H1 (cell line): ENCODE data around the gene INAFM2. TPM values are rescaled to one million over a fixed set of nuclear protein-coding genes. Genes with fewer than 3 reads are reported as not detected.
A peak's percentile ranks its signal among the peaks of the same experiment; 100 is the strongest.

Experiments
- CTCF ChIA-PET: fragments of 300-600 bp; sonication (Branson Sonifier 250); formaldehyde crosslinking; loops from one replicate; lab custom pipeline; 2021; ENCODE audit not compliant: partially characterized antibody; lab: Charles Lee
- POLR2A ChIA-PET: fragments of 300-600 bp; sonication (Branson Sonifier 250); formaldehyde crosslinking; loops from one replicate; lab custom pipeline; 2021; ENCODE audit warnings: inconsistent platforms; ENCODE audit not compliant: partially characterized antibody; lab: Charles Lee
- DNase-seq, 2 experiments: peaks; one replicate each; pipeline versions ENCODE4 v3.0.0 to v3.0.0-alpha.2; 2010 to 2022; ENCODE audit warnings: low spot score in 2 of 2, low read depth in 1 of 2, mixed read lengths in 1 of 2
- FAIRE-seq: peaks from 2 replicates; lab custom pipeline; 2011; peaks lifted over from hg19 to GRCh38; lab: Jason Lieb, UNC
- H2AFZ ChIP-seq: 2 replicates; pipeline ENCODE4 v1.8.1; 2012; ENCODE audit warnings: low read length, inconsistent platforms
- H2AK5ac ChIP-seq: 2 replicates; pipeline ENCODE4 v1.6.1; 2013; ENCODE audit warnings: low read depth, low read length
- H2BK120ac ChIP-seq: replicated peaks from 2 replicates; pipeline ENCODE3; 2013; ENCODE audit warnings: low read depth, low read length, inconsistent platforms
- H2BK12ac ChIP-seq: 2 replicates; pipeline ENCODE4 v1.6.1; 2013; ENCODE audit warnings: low read depth, low read length
- H2BK15ac ChIP-seq: 2 replicates; pipeline ENCODE4 v1.6.1; 2013; ENCODE audit warnings: low read length
- H2BK20ac ChIP-seq: 2 replicates; pipeline ENCODE4 v1.6.1; 2013; ENCODE audit warnings: low read length
- H2BK5ac ChIP-seq: 2 replicates; pipeline ENCODE4 v1.6.1; 2013; ENCODE audit warnings: low read depth, low read length
- H3K14ac ChIP-seq: 2 replicates; pipeline ENCODE4 v1.6.1; 2013; ENCODE audit warnings: inconsistent platforms; ENCODE audit not compliant: insufficient read length
- H3K18ac ChIP-seq: 2 replicates; pipeline ENCODE4 v1.6.1; 2013; ENCODE audit warnings: low read length; ENCODE audit errors: extremely low read depth
- H3K23ac ChIP-seq: 2 replicates; pipeline ENCODE4 v1.6.1; 2013; ENCODE audit warnings: inconsistent platforms; ENCODE audit not compliant: insufficient read length
- H3K23me2 ChIP-seq: 2 replicates; pipeline ENCODE4 v1.6.1; 2013; ENCODE audit warnings: low read depth, low read length
- H3K27ac ChIP-seq: 2 replicates; pipeline ENCODE4 v1.6.1; 2011; ENCODE audit warnings: low read depth, low read length, inconsistent platforms
- H3K27me3 ChIP-seq, 4 experiments: replicated peaks in 1 of 4; 1 replicate in 1 of 4; 2 replicates in 3 of 4; pipeline versions ENCODE4 v1.6.1 to v1.8.1; 2011 to 2013; ENCODE audit warnings: low read length in 3 of 4, mild to moderate bottlenecking in 3 of 4, inconsistent platforms in 2 of 4, mixed read lengths in 2 of 4, moderate library complexity in 1 of 4; ENCODE audit not compliant: control insufficient read depth in 3 of 4, insufficient read depth in 3 of 4; ENCODE audit errors: extremely low read depth in 1 of 4
- H3K36me3 ChIP-seq, 4 experiments: 2 replicates each; pipeline versions ENCODE4 v1.6.1 to v1.8.1; 2011 to 2013; ENCODE audit warnings: mild to moderate bottlenecking in 4 of 4, low read length in 3 of 4, moderate library complexity in 2 of 4, control low read depth in 1 of 4, inconsistent platforms in 1 of 4; ENCODE audit not compliant: insufficient read depth in 4 of 4, control insufficient read depth in 2 of 4
- H3K4ac ChIP-seq: replicated peaks from 2 replicates; pipeline ENCODE3; 2013; ENCODE audit warnings: low read length, low read depth, mixed read lengths, inconsistent platforms; ENCODE audit not compliant: insufficient read length
- H3K4me1 ChIP-seq, 4 experiments: replicated peaks in 1 of 4; 1 replicate in 1 of 4; 2 replicates in 3 of 4; pipeline versions ENCODE4 v1.6.1 to v1.8.1; 2011 to 2013; ENCODE audit warnings: low read length in 3 of 4, inconsistent platforms in 2 of 4, mixed read lengths in 1 of 4; ENCODE audit not compliant: insufficient read depth in 4 of 4, control insufficient read depth in 3 of 4
- H3K4me2 ChIP-seq, 2 experiments: 2 replicates each; pipeline versions ENCODE4 v1.6.1 to v1.8.1; 2011 to 2013; ENCODE audit warnings: low read depth in 2 of 2, low read length in 2 of 2, control low read depth in 1 of 2, inconsistent platforms in 1 of 2, mild to moderate bottlenecking in 1 of 2; ENCODE audit not compliant: insufficient read depth in 1 of 2
- H3K4me3 ChIP-seq, 4 experiments: fragments of 200-600, 300-600 bp in 1 of 4; sonication (generic), shearing (Covaris generic), sonication (Bioruptor Twin) in 1 of 4; 2 replicates each; pipeline versions ENCODE4 v1.5.1 to v1.8.1; 2011 to 2016; ENCODE audit warnings: low read length in 4 of 4, low read depth in 3 of 4, control low read depth in 2 of 4, inconsistent platforms in 2 of 4, mild to moderate bottlenecking in 2 of 4, mixed read lengths in 1 of 4, moderate library complexity in 1 of 4; ENCODE audit not compliant: insufficient read depth in 2 of 4; ENCODE audit errors: extremely low read depth in 1 of 4
- H3K56ac ChIP-seq: replicated peaks from 2 replicates; pipeline ENCODE3; 2013; ENCODE audit warnings: low read depth, mild to moderate bottlenecking, mixed read lengths, low read length, inconsistent platforms; ENCODE audit not compliant: insufficient read length
- H3K79me1 ChIP-seq: 2 replicates; pipeline ENCODE4 v1.6.1; 2013; ENCODE audit warnings: low read depth, low read length, control low read depth
- H3K79me2 ChIP-seq, 2 experiments: 2 replicates each; pipeline versions ENCODE4 v1.6.1 to v1.8.1; 2012 to 2013; ENCODE audit warnings: low read length in 2 of 2, mild to moderate bottlenecking in 2 of 2, inconsistent platforms in 1 of 2; ENCODE audit not compliant: insufficient read depth in 2 of 2, control insufficient read depth in 1 of 2
- H3K9ac ChIP-seq, 4 experiments: replicated peaks in 1 of 4; 1 replicate in 1 of 4; 2 replicates in 3 of 4; pipeline versions ENCODE4 v1.6.1 to v1.8.1; 2011 to 2013; ENCODE audit warnings: low read depth in 3 of 4, low read length in 3 of 4, control low read depth in 2 of 4, mild to moderate bottlenecking in 2 of 4, moderate library complexity in 2 of 4, inconsistent platforms in 1 of 4; ENCODE audit errors: extremely low read depth in 1 of 4
- H3K9me3 ChIP-seq, 2 experiments: 2 replicates each; pipeline versions ENCODE4 v1.6.1 to v1.8.1; 2012 to 2013; ENCODE audit warnings: mild to moderate bottlenecking in 2 of 2, moderate library complexity in 2 of 2, control low read depth in 1 of 2, inconsistent platforms in 1 of 2, low read depth in 1 of 2, low read length in 1 of 2, mixed read lengths in 1 of 2; ENCODE audit not compliant: insufficient read depth in 2 of 2
- H4K20me1 ChIP-seq, 2 experiments: replicated peaks in 1 of 2; 2 replicates each; pipeline versions ENCODE3 to v1.8.1; 2011 to 2013; ENCODE audit warnings: inconsistent platforms in 2 of 2, low read length in 2 of 2, mild to moderate bottlenecking in 1 of 2; ENCODE audit not compliant: insufficient read depth in 2 of 2, control insufficient read depth in 1 of 2
- H4K5ac ChIP-seq: 2 replicates; pipeline ENCODE4 v1.6.1; 2013; ENCODE audit warnings: low read length, low read depth, mixed read lengths, inconsistent platforms; ENCODE audit not compliant: insufficient read length
- H4K8ac ChIP-seq: 2 replicates; pipeline ENCODE4 v1.8.0; 2013; ENCODE audit warnings: mild to moderate bottlenecking, moderate library complexity, low read length, inconsistent platforms; ENCODE audit not compliant: insufficient read depth; ENCODE audit errors: extremely low read depth
- H4K91ac ChIP-seq: replicated peaks from 2 replicates; pipeline ENCODE3; 2013; ENCODE audit warnings: low read length, mixed read lengths, inconsistent platforms; ENCODE audit not compliant: insufficient read length
- ASH2L ChIP-seq: fragments of 200-600, 300-600 bp; sonication (generic); IDR thresholded peaks from one replicate; pipeline ENCODE4 v1.7.1; 2017; ENCODE audit warnings: low read length
- CHD1 ChIP-seq: IDR thresholded peaks from 2 replicates; pipeline ENCODE4 v1.6.1; 2012; ENCODE audit warnings: low read depth, low read length, improper control_type of control experiment
- NANOG ChIP-seq: IDR thresholded peaks from 2 replicates; pipeline ENCODE4 v1.6.1; 2011; ENCODE audit warnings: low read length, low read depth, mild to moderate bottlenecking, inconsistent platforms; ENCODE audit not compliant: insufficient read depth, poor library complexity, severe bottlenecking
- RAD21 ChIP-seq, 2 experiments: IDR thresholded peaks in 1 of 2; conservative IDR thresholded peaks in 1 of 2; 2 replicates each; pipeline ENCODE4 v1.6.1; 2011; ENCODE audit warnings: low read depth in 2 of 2, low read length in 2 of 2, improper control_type of control experiment in 1 of 2, inconsistent platforms in 1 of 2, mild to moderate bottlenecking in 1 of 2, moderate library complexity in 1 of 2
- SIRT6 ChIP-seq: IDR thresholded peaks from one replicate; pipeline ENCODE4 v1.7.1; 2012; ENCODE audit warnings: low read length, inconsistent platforms
- TAF1 ChIP-seq: IDR thresholded peaks from 2 replicates; pipeline ENCODE4 v1.6.1; 2011; ENCODE audit warnings: mild to moderate bottlenecking, low read depth, low read length
- WGBS, 2 experiments: shearing (Covaris generic) in 1 of 2; methylation state at CpG; one replicate each; pipeline versions ENCODE4 v1.1.6 to v1.1.7; 2013 to 2015; ENCODE audit warnings: low lambda C conversion rate in 2 of 2, mixed read lengths in 2 of 2, inconsistent platforms in 1 of 2, low coverage in 1 of 2, missing lambda C conversion rate in 1 of 2; ENCODE audit not compliant: insufficient replicate concordance in 2 of 2, insufficient coverage in 1 of 2, insufficient read length in 1 of 2; ENCODE audit errors: extremely low coverage in 1 of 2, missing lambda C conversion rate in 1 of 2; 5-methylcytosine and 5-hydroxymethylcytosine counted together
- polyA plus RNA-seq, 7 experiments: library from polyadenylated mRNA; depleted of rRNA in 3 of 7; stranded (reverse) in 5 of 7; unstranded in 2 of 7; fragments of >200 nt in 5 of 7; fragments of 200-250 nt in 2 of 7; gene quantifications; 1 replicate in 5 of 7; 2 replicates in 1 of 7; 4 replicates in 1 of 7; pipeline versions ENCODE4 v1.2.1 to v1.2.3, GENCODE V29; 2011 to 2013; ENCODE audit warnings: missing spikeins in 2 of 7, mixed read lengths in 2 of 7
- total RNA-seq: library from RNA; stranded (reverse); fragmentation: NEBNext Ultra II Directional; extraction: Animal tissue kit (Norgen Biotek cat#: 25700); gene quantifications from 2 replicates; pipeline ENCODE4 v1.2.1, GENCODE V29; 2021
- TF ChIP-seq, protein P1 (sequence below), 3 experiments: IDR thresholded peaks; 1 replicate in 2 of 3; 2 replicates in 1 of 3; pipeline versions ENCODE4 v1.5.1 to v1.6.1; 2011; ENCODE audit warnings: low read length in 3 of 3, mild to moderate bottlenecking in 3 of 3, inconsistent platforms in 2 of 3, low read depth in 1 of 3, moderate library complexity in 1 of 3; ENCODE audit not compliant: insufficient read depth in 1 of 3; ENCODE audit errors: control extremely low read depth in 1 of 3
- TF ChIP-seq, protein P2 (sequence below): IDR thresholded peaks from 2 replicates; pipeline ENCODE4 v1.6.1; 2011; ENCODE audit warnings: low read depth, mild to moderate bottlenecking, low read length; ENCODE audit not compliant: insufficient read depth

Gene INAFM2
- total and polyA plus RNA-seq, 2 of the 8 experiments (the other 6 are each of a cell fraction or from before 2014, with no cell fraction given): 15.3 to 35.1 TPM

DNA sequence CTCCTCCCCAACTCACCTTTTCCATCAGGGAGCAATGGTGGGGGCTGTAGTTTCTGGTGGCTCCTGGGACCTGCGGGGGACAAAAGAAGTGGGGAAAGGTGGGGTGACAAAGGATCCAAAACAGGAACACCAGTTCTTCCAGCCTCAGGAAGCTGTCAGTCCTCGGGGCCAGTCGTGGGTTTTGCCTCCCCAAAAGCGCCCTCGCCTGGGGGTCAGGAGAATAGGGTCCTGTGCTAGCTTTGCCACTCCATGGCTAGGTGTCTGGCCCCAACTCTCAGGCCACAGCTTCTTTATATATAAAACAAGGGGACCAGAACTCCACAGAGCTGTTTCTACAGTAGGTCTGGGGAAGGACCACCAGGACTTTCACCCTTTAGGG lies 13.2 kb downstream of the INAFM2 start:
- H3K56ac ChIP-seq: no peak overlapping the region
- no peak overlapping the region for H3K27ac ChIP-seq
- ChIA-PET POLR2A (interaction anchor here (1.0 to 8.1 kb wide), 10 partner anchors 8 to 62 kb away, joined by 3 to 66 read pairs (median 4); partner anchors contain the start of genes INAFM2, KNSTRN and PLCB2), CTCF (interaction anchor here (0.7 to 27.4 kb wide), 26 partner anchors 8 to 520 kb away, joined by 3 to 584 read pairs (median 11); partner anchors contain the start of genes ANKRD63, BAHD1, DISP2 and INAFM2)
- no peak overlapping the region for H2BK20ac ChIP-seq
- no peak overlapping the region for H3K4ac ChIP-seq
- WGBS, 2 experiments: 22% methylated on average over 5 of the region's 5 CpGs; no CpG with 5 or more reads in 1 of the 2 experiments
- H3K79me2 ChIP-seq: no peaks in the 10 kb centered on the region
- H3K18ac ChIP-seq: 0 out of 2 replicates have a peak overlapping the region, but pooled peaks have one; percentile 34
- no peaks in the 10 kb centered on the region for H3K79me1 ChIP-seq
- no peak overlapping the region for H3K4me2 ChIP-seq
- no peak overlapping the region for H3K14ac ChIP-seq
- no peaks in the 10 kb centered on the region for H4K20me1 ChIP-seq
- no peaks in the 10 kb centered on the region for H3K9me3 ChIP-seq
- no peak overlapping the region for H2AK5ac ChIP-seq
- no peak overlapping the region for H3K9ac ChIP-seq
- H3K27me3 ChIP-seq: peaks cover 0 to 4% (median under 1%) of the 10 kb centered on the region in 4 experiments; a peak in 1 of 7 replicates
- H4K5ac ChIP-seq: no peak overlapping the region
- no peak overlapping the region for H3K23ac ChIP-seq
- 0 out of 2 replicates have a peak overlapping the region, but pooled peaks have one; percentile 71 for H2BK12ac ChIP-seq
- peaks cover 0 to 44% (median 28%) of the 10 kb centered on the region in 4 experiments; a peak in 6 of 7 replicates for H3K4me1 ChIP-seq
- no peak overlapping the region for H2BK120ac ChIP-seq
- no peak overlapping the region for H2BK5ac ChIP-seq
- no peak overlapping the region for H2BK15ac ChIP-seq
- DNase-seq: peak in 1 of 2 experiments; percentile 81
- peak; percentile 86 for FAIRE-seq
- H4K8ac ChIP-seq: no peak overlapping the region; the same call in 1 of the 2 replicates
- H4K91ac ChIP-seq: no peak overlapping the region
- H3K4me3 ChIP-seq: no peak overlapping the region
- no peaks in the 10 kb centered on the region; the same call in 1 of the 2 replicates for H3K23me2 ChIP-seq
- no peaks in the 10 kb centered on the region for H3K36me3 ChIP-seq
- H2AFZ ChIP-seq: no peak overlapping the region
- TF ChIP-seq RAD21 (IDR thresholded peaks at IDR 0.05 in 1 of 2, conservative IDR thresholded peaks at IDR 0.05 in 1 of 2; ENCODE audit: low read depth in 2 of 2, low read length in 2 of 2) (peak; percentile 48 to 62), SIRT6 (no peak), NANOG (no peak), CHD1 (no peak), TAF1 (no peak), ASH2L (peak; percentile 39)
- TF ChIP-seq, protein P1, sequence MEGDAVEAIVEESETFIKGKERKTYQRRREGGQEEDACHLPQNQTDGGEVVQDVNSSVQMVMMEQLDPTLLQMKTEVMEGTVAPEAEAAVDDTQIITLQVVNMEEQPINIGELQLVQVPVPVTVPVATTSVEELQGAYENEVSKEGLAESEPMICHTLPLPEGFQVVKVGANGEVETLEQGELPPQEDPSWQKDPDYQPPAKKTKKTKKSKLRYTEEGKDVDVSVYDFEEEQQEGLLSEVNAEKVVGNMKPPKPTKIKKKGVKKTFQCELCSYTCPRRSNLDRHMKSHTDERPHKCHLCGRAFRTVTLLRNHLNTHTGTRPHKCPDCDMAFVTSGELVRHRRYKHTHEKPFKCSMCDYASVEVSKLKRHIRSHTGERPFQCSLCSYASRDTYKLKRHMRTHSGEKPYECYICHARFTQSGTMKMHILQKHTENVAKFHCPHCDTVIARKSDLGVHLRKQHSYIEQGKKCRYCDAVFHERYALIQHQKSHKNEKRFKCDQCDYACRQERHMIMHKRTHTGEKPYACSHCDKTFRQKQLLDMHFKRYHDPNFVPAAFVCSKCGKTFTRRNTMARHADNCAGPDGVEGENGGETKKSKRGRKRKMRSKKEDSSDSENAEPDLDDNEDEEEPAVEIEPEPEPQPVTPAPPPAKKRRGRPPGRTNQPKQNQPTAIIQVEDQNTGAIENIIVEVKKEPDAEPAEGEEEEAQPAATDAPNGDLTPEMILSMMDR (IDR thresholded peaks at IDR 0.05; ENCODE audit: control extremely low read depth in 1 of 3, insufficient read depth in 1 of 3, low read depth in 1 of 3, low read length in 3 of 3): peak in 2 of 3 experiments; percentile 63 to 64; a peak in 3 of 4 replicates
- TF ChIP-seq, protein P2, sequence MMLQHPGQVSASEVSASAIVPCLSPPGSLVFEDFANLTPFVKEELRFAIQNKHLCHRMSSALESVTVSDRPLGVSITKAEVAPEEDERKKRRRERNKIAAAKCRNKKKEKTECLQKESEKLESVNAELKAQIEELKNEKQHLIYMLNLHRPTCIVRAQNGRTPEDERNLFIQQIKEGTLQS: no peak
